OCI-LY7 (cell line): ENCODE measurements around the gene COBL.

Experiments
- EZH2phosphoT487 ChIP-seq: fragments of 200-600 bp; sonication (generic); IDR thresholded peaks from 2 replicates; pipeline ENCODE4 v1.6.1; 2018; ENCODE audit warnings: low read depth, borderline replicate concordance, mild to moderate bottlenecking, mixed run types, antibody characterized with exemption, low read length, moderate library complexity, mixed read lengths
- TF ChIP-seq, protein P1 (sequence below): fragments of 200-600 bp; sonication (generic); conservative IDR thresholded peaks from 2 replicates; pipeline ENCODE4 v1.5.1; 2014; ENCODE audit warnings: mild to moderate bottlenecking, antibody characterized with exemption, low read length, moderate library complexity, mixed read lengths

DNA sequence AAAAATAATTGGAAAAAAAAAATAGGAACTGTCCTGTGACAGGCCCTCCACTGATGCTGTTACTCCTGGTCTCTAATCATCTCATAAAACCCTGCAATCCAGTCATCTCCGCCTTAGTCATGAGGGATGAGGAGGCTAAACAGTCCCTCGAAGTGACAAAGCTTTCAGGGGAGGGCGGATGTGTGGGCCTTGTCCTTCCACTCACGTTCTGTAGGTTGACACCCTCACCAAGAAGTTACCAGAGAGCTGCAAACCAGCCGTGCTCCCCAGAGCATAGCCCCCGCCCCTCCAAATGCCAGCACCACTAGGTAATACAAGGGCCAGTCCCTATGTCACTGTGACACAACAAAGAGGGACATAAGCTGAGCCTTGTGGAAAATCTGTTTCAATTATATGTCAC lies 11.9 kb downstream of the COBL start:
- TF ChIP-seq, protein P1, sequence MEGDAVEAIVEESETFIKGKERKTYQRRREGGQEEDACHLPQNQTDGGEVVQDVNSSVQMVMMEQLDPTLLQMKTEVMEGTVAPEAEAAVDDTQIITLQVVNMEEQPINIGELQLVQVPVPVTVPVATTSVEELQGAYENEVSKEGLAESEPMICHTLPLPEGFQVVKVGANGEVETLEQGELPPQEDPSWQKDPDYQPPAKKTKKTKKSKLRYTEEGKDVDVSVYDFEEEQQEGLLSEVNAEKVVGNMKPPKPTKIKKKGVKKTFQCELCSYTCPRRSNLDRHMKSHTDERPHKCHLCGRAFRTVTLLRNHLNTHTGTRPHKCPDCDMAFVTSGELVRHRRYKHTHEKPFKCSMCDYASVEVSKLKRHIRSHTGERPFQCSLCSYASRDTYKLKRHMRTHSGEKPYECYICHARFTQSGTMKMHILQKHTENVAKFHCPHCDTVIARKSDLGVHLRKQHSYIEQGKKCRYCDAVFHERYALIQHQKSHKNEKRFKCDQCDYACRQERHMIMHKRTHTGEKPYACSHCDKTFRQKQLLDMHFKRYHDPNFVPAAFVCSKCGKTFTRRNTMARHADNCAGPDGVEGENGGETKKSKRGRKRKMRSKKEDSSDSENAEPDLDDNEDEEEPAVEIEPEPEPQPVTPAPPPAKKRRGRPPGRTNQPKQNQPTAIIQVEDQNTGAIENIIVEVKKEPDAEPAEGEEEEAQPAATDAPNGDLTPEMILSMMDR: no peak
- TF ChIP-seq EZH2phosphoT487: no peak
